PC-3 (cell line): ENCODE results near the gene KCNQ4. TPM values are rescaled to one million over a fixed set of nuclear protein-coding genes. Genes with fewer than 3 reads are reported as not detected.

ENCODE experiments used
- ATAC-seq: fragments of 200-7000 bp; cut with Tn5 transposase; 2 replicates; pipeline ENCODE4 v1.9.1; 2020; ENCODE audit warnings: mild to moderate bottlenecking, moderate library complexity
- BruUV-seq: library from RNA; stranded (reverse); fragments of 400-500 nt; replicated peaks from 2 replicates; lab custom pipeline; 2021; lab: Mats Ljungman, UMichigan
- CTCF ChIA-PET: fragments of 300-600 bp; sonication (Branson Sonifier 250); formaldehyde crosslinking; loops from one replicate; lab custom pipeline; 2022; ENCODE audit warnings: antibody characterized with exemption; lab: Charles Lee
- POLR2A ChIA-PET: fragments of 300-600 bp; sonication (Branson Sonifier 250); formaldehyde crosslinking; loops from one replicate; lab custom pipeline; 2022; ENCODE audit warnings: antibody characterized with exemption; ENCODE audit not compliant: unreplicated experiment; lab: Charles Lee
- DNase-seq: peaks from one replicate; pipeline ENCODE4 v3.0.0-alpha.2; 2015
- H2AFZ ChIP-seq: fragments of 300-600 bp; sonication (generic); 2 replicates; pipeline ENCODE4 v1.6.0; 2016; ENCODE audit warnings: antibody characterized with exemption, low read length
- H3F3A ChIP-seq: fragments of 300-600 bp; sonication (generic); one replicate; pipeline ENCODE4 v1.6.0; 2017; ENCODE audit warnings: antibody characterized with exemption, low read length, control low read depth, mild to moderate bottlenecking; ENCODE audit not compliant: unreplicated experiment
- H3K27ac ChIP-seq: fragments of 300-600 bp; sonication (generic); 2 replicates; pipeline ENCODE4 v1.5.1; 2016; ENCODE audit warnings: mild to moderate bottlenecking, low read length
- H3K27me3 ChIP-seq: fragments of 300-600 bp; sonication (generic); 2 replicates; pipeline ENCODE4 v1.6.1; 2016; ENCODE audit warnings: low read length, mixed read lengths
- H3K36me3 ChIP-seq: fragments of 300-600 bp; sonication (generic); 2 replicates; pipeline ENCODE4 v1.6.1; 2016; ENCODE audit warnings: low read depth, mixed run types, low read length, mixed read lengths
- H3K4me1 ChIP-seq: fragments of 300-600 bp; sonication (generic); 2 replicates; pipeline ENCODE4 v1.5.1; 2016; ENCODE audit warnings: low read length; ENCODE audit not compliant: insufficient read depth
- H3K4me2 ChIP-seq: fragments of 300-600 bp; sonication (generic); 2 replicates; pipeline ENCODE4 v1.6.0; 2016; ENCODE audit warnings: low read length
- H3K4me3 ChIP-seq: fragments of 300-600 bp; sonication (generic); 2 replicates; pipeline ENCODE4 v1.5.1; 2016; ENCODE audit warnings: mild to moderate bottlenecking, low read length, mixed read lengths
- H3K79me2 ChIP-seq: fragments of 300-600 bp; sonication (generic); 2 replicates; pipeline ENCODE4 v1.6.1; 2017; ENCODE audit warnings: low read length, mixed read lengths
- H3K9ac ChIP-seq: fragments of 300-600 bp; sonication (generic); 2 replicates; pipeline ENCODE4 v1.6.0; 2016; ENCODE audit warnings: mild to moderate bottlenecking, low read length
- H3K9me2 ChIP-seq: fragments of 300-600 bp; sonication (generic); replicated peaks from 2 replicates; pipeline ENCODE4 v1.6.1; 2016; ENCODE audit warnings: mixed run types, low read length, mixed read lengths
- H3K9me3 ChIP-seq: fragments of 300-600 bp; sonication (generic); 2 replicates; pipeline ENCODE4 v1.6.1; 2016; ENCODE audit warnings: low read length, mixed read lengths
- H4K20me1 ChIP-seq: fragments of 300-600 bp; sonication (generic); 2 replicates; pipeline ENCODE4 v1.6.1; 2016; ENCODE audit warnings: low read length, mixed read lengths
- CTCF ChIP-seq: fragments of 300-600 bp; sonication (generic); conservative IDR thresholded peaks from 2 replicates; pipeline ENCODE4 v1.5.1; 2017; ENCODE audit warnings: antibody characterized with exemption, low read depth, mild to moderate bottlenecking, low read length
- EZH2 ChIP-seq: fragments of 300-600 bp; sonication (generic); IDR thresholded peaks from one replicate; pipeline ENCODE4 v1.6.1; 2017; ENCODE audit warnings: antibody characterized with exemption, mild to moderate bottlenecking, low read length; ENCODE audit not compliant: unreplicated experiment
- EZH2phosphoT487 ChIP-seq: fragments of 300-600 bp; sonication (generic); IDR thresholded peaks from 2 replicates; pipeline ENCODE4 v1.6.1; 2018; ENCODE audit warnings: mild to moderate bottlenecking, antibody characterized with exemption, low read length, borderline replicate concordance
- intact Hi-C: fragments of 100-400 bp; cut with micrococcal nuclease; formaldehyde crosslinking; loops from 2 replicates; pipeline ENCODE4 v1.9.0; 2023
- total RNA-seq: library from RNA; depleted of rRNA; stranded (reverse); fragments of >200 nt; gene quantifications from 2 replicates; pipeline ENCODE4 v1.2.3, GENCODE V29; 2014

The KCNQ4 gene
- total RNA-seq, 1 experiment from 2014 or later = 2.5 TPM

GRCh38 chr1:40880813-40881549, 97.4 kb downstream of the KCNQ4 start:
- intact Hi-C loops = no loop called here
- Histone ChIP-seq H3K36me3 (peaks cover 8% of the 10 kb centered on the region; the same call in 1 of the 2 replicates), H3K27me3 (no peaks in the 10 kb centered on the region), H3K4me1 (peaks cover 26% of the 10 kb centered on the region), H3K9me2 (no peaks in the 10 kb centered on the region), H2AFZ (no peak overlapping the region), H3K9ac (no peak overlapping the region), H3K27ac (no peak overlapping the region), H3K4me2 (no peak overlapping the region), H3F3A (peaks cover 5% of the 10 kb centered on the region), H3K4me3 (no peak overlapping the region), H4K20me1 (no peaks in the 10 kb centered on the region), H3K79me2 (no peaks in the 10 kb centered on the region), H3K9me3 (peaks cover 11% of the 10 kb centered on the region)
- ChIA-PET POLR2A (no interaction called here), CTCF (no interaction called here)
- no peak for DNase-seq
- TF ChIP-seq EZH2 (no peak), CTCF (no peak), EZH2phosphoT487 (no peak)
- ATAC-seq = no peak
- no TSS peak for BruUV-seq

GRCh38 chr1:40884055-40884795, 100.6 kb downstream of the KCNQ4 start:
- BruUV-seq = no TSS peak
- intact Hi-C loops = no loop called here
- no peak for DNase-seq
- CTCF ChIA-PET = no interaction called here
- no peak overlapping the region for H3K9ac ChIP-seq
- TF ChIP-seq EZH2 = no peak
- no peak for TF ChIP-seq CTCF
- no peak for TF ChIP-seq EZH2phosphoT487
- H3K27ac ChIP-seq = no peak overlapping the region
- H3K27me3 ChIP-seq = no peaks in the 10 kb centered on the region
- H3F3A ChIP-seq = no peaks in the 10 kb centered on the region
- POLR2A ChIA-PET = no interaction called here
- no peak overlapping the region for H3K4me2 ChIP-seq
- no peaks in the 10 kb centered on the region for H3K4me1 ChIP-seq
- ATAC-seq = no peak
- H3K4me3 ChIP-seq = no peak overlapping the region
- H3K9me2 ChIP-seq = no peaks in the 10 kb centered on the region
- no peak overlapping the region for H2AFZ ChIP-seq
- no peaks in the 10 kb centered on the region for H4K20me1 ChIP-seq
- H3K36me3 ChIP-seq = no peaks in the 10 kb centered on the region
- no peaks in the 10 kb centered on the region for H3K79me2 ChIP-seq
- H3K9me3 ChIP-seq = no peaks in the 10 kb centered on the region
